ENCODE measurements around the gene FAM120B. TPM values are rescaled to one million over a fixed set of nuclear protein-coding genes. Genes with fewer than 3 reads are reported as not detected.
A peak's percentile ranks its signal among the peaks of the same experiment; 100 is the strongest.
"Not testable (repeated sequence)": the region's sequence is repeated elsewhere in the genome, so short reads cannot be mapped to it uniquely, and the experiment has no call there.

Gene FAM120B
- total RNA-seq, 1 experiment from 2014 or later = 16.7 TPM

DNA sequence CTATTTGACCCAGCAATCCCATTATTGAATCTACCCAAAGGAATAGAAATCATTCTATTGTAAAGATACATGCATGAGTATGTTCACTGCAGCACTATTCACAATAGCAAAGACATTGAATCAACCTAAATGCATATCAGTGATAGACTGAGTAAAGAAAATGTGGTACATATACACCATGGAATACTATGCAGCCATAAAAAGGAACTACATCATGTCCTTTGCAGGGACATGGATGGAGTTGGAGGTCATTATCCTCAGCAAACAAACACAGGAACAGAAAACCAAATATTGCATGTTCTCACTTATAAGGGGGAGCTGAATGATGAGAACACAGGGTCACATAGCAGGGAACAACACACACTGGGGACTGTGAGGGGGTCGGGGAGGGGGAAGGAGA, 48.6 kb downstream of the FAM120B start:
- H3K79me2 ChIP-seq (ENCODE audit: insufficient read depth, low read length); H4K8ac ChIP-seq (replicated peaks; ENCODE audit: insufficient read length, low read depth, low read length); H2BK12ac ChIP-seq (ENCODE audit: insufficient read length, low read depth, low read length); DNase-seq; H4K5ac ChIP-seq (ENCODE audit: insufficient read length, low read depth, low read length); H3K18ac ChIP-seq (ENCODE audit: insufficient read length, low read depth, low read length); H3K27me3 Mint-ChIP-seq (ENCODE audit: low read depth); H3K4me3 Mint-ChIP-seq; H3K4ac ChIP-seq (ENCODE audit: low read depth, low read length); H3K27me3 ChIP-seq (ENCODE audit: insufficient read depth, low read length); H3K4me2 ChIP-seq (ENCODE audit: insufficient read depth, insufficient read length, low read length); H3K4me1 Mint-ChIP-seq; H3K4me1 ChIP-seq (ENCODE audit: insufficient read depth, low read length); H3K79me1 ChIP-seq (ENCODE audit: insufficient read depth, low read depth, low read length, poor library complexity, severe bottlenecking); H2BK15ac ChIP-seq (ENCODE audit: low read depth, low read length); H2AK5ac ChIP-seq (ENCODE audit: insufficient read length, low read length); H3K23ac ChIP-seq (ENCODE audit: insufficient read length, low read depth, low read length); H3K23me2 ChIP-seq (ENCODE audit: insufficient read length, low read depth, low read length, poor library complexity, severe bottlenecking); H2AFZ ChIP-seq (ENCODE audit: low read length); H3K9ac ChIP-seq (ENCODE audit: extremely low read depth, insufficient read length, low read length); H3T11ph ChIP-seq (ENCODE audit: low read length); H4K91ac ChIP-seq (ENCODE audit: insufficient read length, low read depth, low read length); H2BK5ac ChIP-seq (ENCODE audit: insufficient read length, low read length); H3K14ac ChIP-seq (ENCODE audit: insufficient read depth, low read length); H3K56ac ChIP-seq (ENCODE audit: insufficient read length, low read depth, low read length); H2BK120ac ChIP-seq (ENCODE audit: low read depth, low read length, poor library complexity, severe bottlenecking); H2BK20ac ChIP-seq (ENCODE audit: low read depth, low read length, poor library complexity, severe bottlenecking); H4K20me1 ChIP-seq (ENCODE audit: control insufficient read depth, insufficient read depth, insufficient read length); H3K27ac ChIP-seq (ENCODE audit: insufficient read length, low read depth, low read length); H3K9me3 ChIP-seq (ENCODE audit: control insufficient read depth, low read depth, low read length): not testable (repeated sequence)
- Mint-ChIP-seq H3K9me3 (peaks cover 38 to 40% of the 10 kb centered on the region in 2 experiments), H3K27ac (peak overlapping the region in 1 of 3 experiments; percentile 71; a peak in 2 of 7 replicates), H3K36me3 (ENCODE audit: insufficient read depth in 1 of 3, low read depth in 3 of 3) (peaks cover 25 to 46% (median 39%) of the 10 kb centered on the region in 3 experiments)
- no CpG with 5 or more reads among the region's 1 CpG for WGBS (ENCODE audit: extremely low coverage, insufficient read length, low lambda C conversion rate)

Data from H9 (cell line).